Breast epithelium (tissue), 4 donors: Measurements from ENCODE around the gene PDXP. TPM values are rescaled to one million over a fixed set of nuclear protein-coding genes. Genes with fewer than 3 reads are reported as not detected.

Experiments
- DNase-seq, 2 donors: peaks; one replicate each; pipeline ENCODE4 v3.0.0-alpha.2; 2019; ENCODE audit warnings: low spot score in 2 of 2
- H3K27ac ChIP-seq, 2 donors: fragments of 200-600 bp; sonication (generic) in 1 of 2; one replicate each; pipeline ENCODE4 v1.5.1; 2016 to 2019; ENCODE audit warnings: mild to moderate bottlenecking in 1 of 2
- H3K27me3 ChIP-seq, 2 donors: fragments of 200-600 bp; sonication (generic) in 1 of 2; one replicate each; pipeline versions ENCODE4 v1.5.1 to v1.6.0; 2017 to 2019; ENCODE audit warnings: control low read depth in 1 of 2, mild to moderate bottlenecking in 1 of 2
- H3K36me3 ChIP-seq: fragments of 200-600 bp; one replicate; pipeline ENCODE4 v1.5.1; 2019
- H3K4me1 ChIP-seq, 2 donors: fragments of 200-600 bp; sonication (generic); one replicate each; pipeline ENCODE4 v1.5.1; 2016 to 2019; ENCODE audit warnings: control low read depth in 1 of 2
- H3K4me3 ChIP-seq, 3 donors: fragments of 200-600 bp; sonication (generic); 1 replicate in 2 of 3; 2 replicates in 1 of 3; pipeline ENCODE4 v1.5.1; 2016 to 2019; ENCODE audit warnings: mild to moderate bottlenecking in 3 of 3, moderate library complexity in 2 of 3
- H3K9me3 ChIP-seq, 2 donors: fragments of 200-600 bp; sonication (generic) in 1 of 2; one replicate each; pipeline ENCODE4 v1.5.1; 2016 to 2019; ENCODE audit warnings: control low read depth in 1 of 2
- CTCF ChIP-seq, 3 donors: fragments of 450-650 bp; IDR thresholded peaks; one replicate each; pipeline ENCODE4 v1.5.1; 2016 to 2017; ENCODE audit warnings: antibody characterized with exemption in 3 of 3, mild to moderate bottlenecking in 3 of 3, moderate library complexity in 3 of 3
- POLR2A ChIP-seq: fragments of 450-650 bp; IDR thresholded peaks from one replicate; pipeline ENCODE4 v1.6.1; 2016; ENCODE audit warnings: antibody characterized with exemption, mild to moderate bottlenecking, moderate library complexity
- POLR2AphosphoS5 ChIP-seq, 3 donors: sonication (generic); formaldehyde crosslinking; IDR thresholded peaks; one replicate each; pipeline ENCODE4 v1.6.1; 2017; ENCODE audit warnings: antibody characterized with exemption in 3 of 3
- intact Hi-C: fragments of 100-400 bp; cut with DNase I; formaldehyde crosslinking; loops from one replicate; pipeline ENCODE4 v1.15.1; 2023; ENCODE audit warnings: low total_unique reads
- total RNA-seq, 3 donors: library from RNA; depleted of rRNA; stranded (reverse); fragments of >200 nt; gene quantifications; one replicate each; pipeline ENCODE4 v1.1.0, GENCODE V29; 2016

Gene PDXP
- total RNA-seq, 3 donors from 2014 or later = 4.2 to 6.9 (median 4.2) TPM

GRCh38 chr22:37641561-37641949 lies 17.0 kb upstream of the PDXP start:
- H3K4me3 ChIP-seq = peak overlapping the region in 1 of 3 donors; percentile 97

GRCh38 chr22:37643225-37643847 lies 15.2 kb upstream of the PDXP start:
- DNase-seq = peak; percentile 69 to 89
- H3K9me3 ChIP-seq = no peaks in the 10 kb centered on the region
- no peak overlapping the region for H3K4me3 ChIP-seq
- intact Hi-C loops = loop anchor here (5.0 kb wide), 1 partner anchor 374 kb away; no protein-coding TSS in a partner anchor
- H3K36me3 ChIP-seq = no peaks in the 10 kb centered on the region
- no peaks in the 10 kb centered on the region for H3K27me3 ChIP-seq
- peaks cover 8 to 20% of the 10 kb centered on the region in 2 donors for H3K4me1 ChIP-seq
- TF ChIP-seq CTCF (IDR thresholded peaks at IDR 0.05) = peak; percentile 85 to 93 (median 92)
- no peak for TF ChIP-seq POLR2A
- peak overlapping the region in 1 of 2 donors; percentile 55 for H3K27ac ChIP-seq

More at GRCh38 chr22:37641561-37641949, 17.0 kb upstream of the PDXP start:
- no peak for DNase-seq
- peaks cover 8 to 20% of the 10 kb centered on the region in 2 donors for H3K4me1 ChIP-seq
- H3K36me3 ChIP-seq = no peaks in the 10 kb centered on the region
- H3K27ac ChIP-seq = peak overlapping the region in 1 of 2 donors; percentile 91
- intact Hi-C loops = loop anchor here (5.0 kb wide), 1 partner anchor 376 kb away; no protein-coding TSS in a partner anchor
- H3K9me3 ChIP-seq = no peaks in the 10 kb centered on the region
- TF ChIP-seq POLR2AphosphoS5 (IDR thresholded peaks at IDR 0.05) = no peak
- TF ChIP-seq CTCF (IDR thresholded peaks at IDR 0.05) = no peak
- no peak for TF ChIP-seq POLR2A
- no peaks in the 10 kb centered on the region for H3K27me3 ChIP-seq

GRCh38 chr22:37647317-37647716 lies 11.2 kb upstream of the PDXP start:
- Histone ChIP-seq H3K27ac (no peak overlapping the region), H3K4me1 (peaks cover 0 to 8% of the 10 kb centered on the region in 2 donors), H3K27me3 (no peaks in the 10 kb centered on the region), H3K9me3 (no peaks in the 10 kb centered on the region), H3K36me3 (no peaks in the 10 kb centered on the region), H3K4me3 (no peak overlapping the region)
- no peak for DNase-seq
- TF ChIP-seq POLR2A (no peak), POLR2AphosphoS5 (IDR thresholded peaks at IDR 0.05) (no peak), CTCF (IDR thresholded peaks at IDR 0.05) (no peak)
- intact Hi-C loops = loop anchor here (2.0 kb wide), 1 partner anchor 71 kb away; no protein-coding TSS in a partner anchor

- Histone ChIP-seq H3K4me1 (peaks cover 0 to 8% of the 10 kb centered on the region in 2 donors), H3K36me3 (no peaks in the 10 kb centered on the region), H3K27me3 (no peaks in the 10 kb centered on the region), H3K9me3 (no peaks in the 10 kb centered on the region), H3K27ac (no peak overlapping the region), H3K4me3 (no peak overlapping the region)
- intact Hi-C loops = loop anchor here (2.0 kb wide), 1 partner anchor 71 kb away; no protein-coding TSS in a partner anchor
- TF ChIP-seq CTCF (IDR thresholded peaks at IDR 0.05) (no peak), POLR2A (no peak), POLR2AphosphoS5 (IDR thresholded peaks at IDR 0.05) (no peak)
- DNase-seq = no peak
Observed at GRCh38 chr22:37647928-37648327, 10.6 kb upstream of the PDXP start.

GRCh38 chr22:37650463-37651136 lies 7.9 kb upstream of the PDXP start:
- no peak for TF ChIP-seq POLR2A
- TF ChIP-seq POLR2AphosphoS5 (IDR thresholded peaks at IDR 0.05) = no peak
- no peak for TF ChIP-seq CTCF (IDR thresholded peaks at IDR 0.05)
- Histone ChIP-seq H3K27ac (no peak overlapping the region), H3K36me3 (no peaks in the 10 kb centered on the region), H3K4me3 (no peak overlapping the region), H3K9me3 (no peaks in the 10 kb centered on the region), H3K27me3 (no peaks in the 10 kb centered on the region), H3K4me1 (no peaks in the 10 kb centered on the region)
- intact Hi-C loops = loop anchor here (10.0 kb wide), 1 partner anchor 144 kb away; no protein-coding TSS in a partner anchor
- no peak for DNase-seq
